ES-I3 (cell line): ENCODE results near the gene TWIST2.
A peak's percentile ranks its signal among the peaks of the same experiment; 100 is the strongest.

Source experiments
- H3K36me3 ChIP-seq: 2 replicates; pipeline ENCODE4 v1.6.1; 2013; ENCODE audit warnings: mild to moderate bottlenecking, low read length, control low read depth, moderate library complexity; ENCODE audit not compliant: insufficient read depth
- H3K4me1 ChIP-seq: 2 replicates; pipeline ENCODE4 v1.6.1; 2013; ENCODE audit warnings: mild to moderate bottlenecking, control low read depth, low read length; ENCODE audit not compliant: insufficient read depth
- H3K9ac ChIP-seq: 2 replicates; pipeline ENCODE4 v1.6.1; 2013; ENCODE audit warnings: low read depth, mild to moderate bottlenecking, low read length, moderate library complexity
- H3K9me3 ChIP-seq: 2 replicates; pipeline ENCODE4 v1.6.1; 2013; ENCODE audit warnings: mild to moderate bottlenecking, low read length, moderate library complexity; ENCODE audit not compliant: control insufficient read depth, insufficient read depth

Gene TWIST2

DNA sequence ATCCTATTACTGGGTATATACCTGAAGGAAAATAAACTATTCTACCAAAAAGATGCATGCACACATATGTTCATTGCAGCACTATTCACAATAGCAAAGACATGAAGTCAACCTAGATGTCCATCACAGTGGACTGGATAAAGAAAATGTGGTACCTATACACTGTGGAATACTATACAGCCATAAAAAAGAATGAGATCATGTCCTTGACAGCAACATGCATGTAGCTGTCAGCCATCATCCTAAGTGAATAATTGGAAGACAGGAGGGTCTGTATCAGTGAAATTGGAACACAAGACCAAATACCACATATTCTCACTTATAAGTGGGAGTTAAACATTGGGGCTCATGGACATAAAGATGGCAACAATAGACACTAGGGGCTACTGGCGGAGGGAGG lies 27.7 kb upstream of the TWIST2 start:
- Histone ChIP-seq H3K36me3 (no peaks in the 10 kb centered on the region), H3K9me3 (no peaks in the 10 kb centered on the region; the same call in 1 of the 2 replicates), H3K9ac (no peak overlapping the region), H3K4me1 (peaks cover 9% of the 10 kb centered on the region)

DNA sequence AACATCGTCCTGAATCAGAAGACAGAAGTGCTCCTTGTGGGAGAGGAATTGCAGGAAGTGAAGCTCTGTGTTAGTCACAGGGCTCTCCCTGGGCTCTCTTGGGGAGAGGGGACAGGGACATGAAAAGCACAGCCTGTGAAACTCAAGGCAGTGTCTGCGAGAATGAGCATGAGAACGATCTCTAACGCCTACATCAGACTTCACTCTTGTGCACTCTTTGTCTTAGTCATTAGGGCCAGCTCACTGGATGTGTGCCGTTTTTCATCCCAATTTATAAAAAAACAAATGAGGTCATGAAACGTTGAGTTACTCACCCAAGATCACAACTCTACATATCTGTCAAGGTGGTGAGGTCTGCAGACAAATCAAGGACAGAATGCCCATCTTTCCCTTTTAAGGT lies 27.0 kb upstream of the TWIST2 start:
- peaks cover 9% of the 10 kb centered on the region for H3K4me1 ChIP-seq
- H3K9me3 ChIP-seq = peaks cover 3% of the 10 kb centered on the region; the same call in 1 of the 2 replicates
- H3K36me3 ChIP-seq = no peaks in the 10 kb centered on the region
- H3K9ac ChIP-seq = no peak overlapping the region

DNA sequence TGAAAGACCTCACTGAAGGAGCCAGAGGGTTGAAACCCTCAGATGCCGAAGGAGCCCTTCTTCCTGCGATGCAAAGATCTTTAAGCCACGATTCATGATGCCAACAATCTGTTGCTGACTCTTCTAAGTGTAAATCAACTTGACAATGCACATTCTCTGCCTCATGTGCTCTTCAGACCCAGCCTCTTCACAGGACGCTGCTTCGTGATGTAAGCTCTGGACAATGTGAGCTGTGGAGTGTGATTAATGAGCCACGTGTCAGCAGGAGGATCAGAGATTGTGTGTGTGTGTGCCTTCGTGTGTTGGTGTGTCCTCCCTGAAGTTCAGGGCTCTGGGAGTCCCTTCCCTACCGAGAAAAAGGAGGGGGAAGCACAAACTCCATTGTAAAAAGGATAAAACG lies 26.5 kb upstream of the TWIST2 start:
- Histone ChIP-seq H3K4me1 (peaks cover 9% of the 10 kb centered on the region), H3K9ac (no peak overlapping the region), H3K36me3 (no peaks in the 10 kb centered on the region), H3K9me3 (peaks cover 3% of the 10 kb centered on the region; the same call in 1 of the 2 replicates)

DNA sequence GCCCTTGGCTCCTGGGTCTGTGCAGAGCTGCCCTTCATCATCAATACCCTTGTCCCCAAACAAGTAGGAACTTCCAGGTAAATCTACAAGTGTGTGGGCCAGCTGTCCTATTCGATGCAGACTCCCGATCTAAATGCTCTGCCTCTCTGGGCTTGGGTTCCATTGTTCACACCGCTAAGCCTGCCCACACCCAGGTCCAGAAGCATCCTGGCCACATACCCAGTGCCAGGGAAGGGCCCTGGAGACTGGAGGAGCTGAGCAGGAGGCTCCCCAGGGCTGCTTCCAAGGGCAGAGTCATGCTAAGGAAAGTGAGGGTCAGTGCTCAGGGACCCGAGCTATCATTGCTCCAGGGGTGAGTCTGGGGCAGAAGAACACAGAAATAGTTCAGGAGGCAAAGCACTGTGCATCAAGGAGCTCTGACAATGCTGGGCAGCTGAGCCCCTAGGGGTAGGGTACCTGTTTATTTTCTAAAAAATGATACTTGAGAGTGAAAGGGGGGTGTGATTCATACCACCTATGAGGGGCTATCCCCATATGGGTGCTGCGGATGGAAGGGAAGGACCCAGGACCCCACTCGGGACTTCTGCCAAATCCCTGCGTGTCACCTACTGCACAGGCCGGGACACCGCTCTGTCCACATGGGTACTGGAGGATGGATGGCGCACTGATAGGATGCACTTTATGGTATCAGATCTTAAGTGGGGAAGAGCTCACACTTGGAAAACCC lies 25.8 kb upstream of the TWIST2 start:
- Histone ChIP-seq H3K9me3 (peaks cover 3% of the 10 kb centered on the region; the same call in 1 of the 2 replicates), H3K4me1 (peaks cover 9% of the 10 kb centered on the region), H3K36me3 (no peaks in the 10 kb centered on the region), H3K9ac (no peak overlapping the region)

DNA sequence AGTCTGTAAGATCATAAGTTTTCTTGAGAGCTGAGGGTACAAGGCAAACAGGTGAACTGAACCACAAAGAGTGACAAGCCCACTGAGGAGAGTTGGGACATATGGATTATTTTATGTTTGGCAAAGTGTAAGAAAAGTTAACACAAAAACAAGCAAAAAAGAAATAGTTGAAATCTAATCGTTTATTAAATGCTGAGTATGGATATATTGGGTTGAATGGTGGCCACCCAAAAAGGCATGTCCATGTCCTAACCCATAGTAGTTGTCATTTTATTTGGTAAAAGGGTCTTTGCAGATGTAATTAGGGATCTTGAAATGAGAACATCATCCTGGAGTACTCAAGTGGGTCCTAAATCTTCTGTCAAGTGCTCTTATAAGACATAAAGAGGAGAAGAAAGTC lies 24.9 kb upstream of the TWIST2 start:
- Histone ChIP-seq H3K9me3 (peaks cover 3% of the 10 kb centered on the region; the same call in 1 of the 2 replicates), H3K36me3 (no peaks in the 10 kb centered on the region), H3K9ac (no peak overlapping the region), H3K4me1 (peaks cover under 1% of the 10 kb centered on the region; the same call in 1 of the 2 replicates)

DNA sequence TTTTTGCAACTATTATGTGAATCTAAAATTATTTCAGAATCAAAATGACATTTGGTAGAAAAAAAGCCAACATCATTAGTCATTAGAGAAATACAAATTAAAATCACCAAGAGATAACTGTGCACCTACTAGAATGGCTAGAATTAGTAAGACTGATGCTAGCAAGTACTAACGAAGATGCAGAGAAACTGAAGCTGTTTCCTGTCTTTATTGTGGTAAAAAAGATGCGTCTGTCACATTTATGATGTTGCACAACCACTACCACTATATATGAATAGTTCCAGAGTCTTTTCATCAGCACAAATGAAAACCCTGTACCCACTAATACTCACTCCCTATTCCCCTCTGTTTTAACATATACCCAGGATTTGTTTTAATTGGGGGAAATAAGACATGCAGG lies 16.7 kb upstream of the TWIST2 start:
- no peak overlapping the region for H3K9ac ChIP-seq
- no peaks in the 10 kb centered on the region for H3K4me1 ChIP-seq
- no peaks in the 10 kb centered on the region for H3K9me3 ChIP-seq
- no peaks in the 10 kb centered on the region for H3K36me3 ChIP-seq

DNA sequence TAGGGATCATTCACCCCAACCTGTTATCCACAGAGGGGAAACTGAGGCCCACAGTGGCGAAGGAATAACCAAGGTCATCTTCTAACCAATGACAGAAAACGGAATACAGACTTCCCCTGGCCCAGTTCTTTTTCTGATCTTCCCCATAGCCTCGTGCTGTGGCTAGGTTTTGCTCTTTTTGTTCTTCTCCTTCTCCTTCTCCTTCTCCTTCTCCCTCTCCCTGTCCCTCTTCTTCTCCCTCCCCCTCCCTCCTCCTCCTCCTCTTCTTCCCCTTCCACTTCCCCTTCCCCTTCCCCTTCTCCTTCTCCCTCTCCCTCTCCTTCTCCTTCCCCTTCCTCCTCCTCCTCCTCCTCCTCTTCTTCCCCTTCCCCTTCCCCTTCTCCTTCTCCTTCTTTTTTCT lies 12.9 kb upstream of the TWIST2 start:
- Histone ChIP-seq H3K36me3 (no peaks in the 10 kb centered on the region), H3K4me1 (no peaks in the 10 kb centered on the region), H3K9me3 (no peaks in the 10 kb centered on the region), H3K9ac (no peak overlapping the region)

DNA sequence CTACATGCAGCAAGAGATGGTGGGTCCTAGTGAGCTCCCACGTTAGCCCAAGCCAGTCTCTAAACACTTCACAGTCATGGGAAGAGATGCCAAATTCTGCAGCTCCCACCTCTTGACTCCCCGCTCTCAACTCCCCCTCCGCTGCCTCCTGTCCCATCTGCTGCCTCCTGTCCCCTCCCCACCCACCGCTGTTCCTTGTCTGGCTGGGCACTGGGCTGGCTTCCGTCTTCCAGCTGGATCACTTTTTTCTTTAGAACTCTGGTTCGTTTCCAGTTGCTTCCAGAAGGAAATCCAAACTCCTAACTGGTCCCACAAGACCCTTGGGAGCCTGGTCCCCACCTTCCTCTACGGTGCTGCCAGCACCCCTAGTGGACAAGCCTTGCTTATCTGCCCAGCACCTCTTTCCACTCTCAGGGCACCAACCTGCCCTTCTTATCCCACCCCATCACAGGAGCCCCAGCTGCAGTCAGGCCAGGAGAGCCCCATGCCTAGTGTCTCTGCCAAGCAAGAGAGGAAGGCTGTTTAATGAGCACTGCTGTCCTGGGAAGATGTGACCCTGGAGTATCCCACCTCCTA lies 12.1 kb upstream of the TWIST2 start:
- no peaks in the 10 kb centered on the region for H3K4me1 ChIP-seq
- no peaks in the 10 kb centered on the region for H3K9me3 ChIP-seq
- no peak overlapping the region for H3K9ac ChIP-seq
- no peaks in the 10 kb centered on the region for H3K36me3 ChIP-seq

DNA sequence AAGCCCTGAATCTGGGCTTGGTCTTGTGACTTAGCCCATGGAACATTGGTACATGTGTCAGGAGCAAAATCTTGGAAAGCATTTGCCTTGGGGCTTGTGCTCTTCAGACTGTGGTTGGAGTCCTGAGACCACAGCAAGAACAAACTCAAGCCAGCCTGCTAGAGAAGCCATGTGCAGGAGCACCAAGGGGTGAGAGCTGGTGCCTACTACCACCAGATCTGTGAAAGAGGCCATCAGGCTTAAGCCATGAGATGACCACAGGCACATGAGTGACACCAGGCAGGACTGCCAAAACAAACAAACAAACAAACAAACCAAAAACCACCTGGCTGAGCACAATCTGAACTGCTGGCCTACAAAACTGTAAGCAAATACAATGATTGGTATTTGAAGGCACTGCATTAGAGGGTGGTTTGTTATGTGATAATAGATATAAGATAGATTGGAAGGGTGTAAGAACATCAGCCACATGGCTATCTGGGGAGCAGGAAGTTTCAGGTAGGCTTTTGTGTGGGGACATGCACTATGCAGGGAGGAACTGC lies 9.0 kb upstream of the TWIST2 start:
- Histone ChIP-seq H3K9me3 (no peaks in the 10 kb centered on the region), H3K4me1 (no peaks in the 10 kb centered on the region), H3K36me3 (no peaks in the 10 kb centered on the region), H3K9ac (no peak overlapping the region)

DNA sequence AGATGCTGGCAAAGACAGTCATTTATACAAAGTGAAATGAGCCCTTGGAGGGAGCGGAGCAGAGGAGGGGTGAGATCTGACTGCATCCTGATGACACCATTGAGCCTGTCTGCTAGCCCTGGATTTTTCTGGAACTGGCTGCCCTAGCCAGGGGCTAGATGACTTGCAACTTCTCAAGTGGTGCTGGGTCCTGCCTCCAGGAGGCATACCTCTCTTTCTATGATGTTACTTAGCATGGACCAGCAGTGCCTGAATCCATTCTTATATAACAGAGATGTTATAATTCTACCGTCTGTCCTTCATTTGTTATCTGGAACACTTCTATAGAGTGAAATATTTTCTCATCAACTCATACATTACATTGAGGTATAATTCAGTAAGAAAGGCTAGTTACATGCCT lies 8.5 kb upstream of the TWIST2 start:
- H3K9ac ChIP-seq = no peak overlapping the region
- no peaks in the 10 kb centered on the region for H3K36me3 ChIP-seq
- no peaks in the 10 kb centered on the region for H3K9me3 ChIP-seq
- H3K4me1 ChIP-seq = no peaks in the 10 kb centered on the region

DNA sequence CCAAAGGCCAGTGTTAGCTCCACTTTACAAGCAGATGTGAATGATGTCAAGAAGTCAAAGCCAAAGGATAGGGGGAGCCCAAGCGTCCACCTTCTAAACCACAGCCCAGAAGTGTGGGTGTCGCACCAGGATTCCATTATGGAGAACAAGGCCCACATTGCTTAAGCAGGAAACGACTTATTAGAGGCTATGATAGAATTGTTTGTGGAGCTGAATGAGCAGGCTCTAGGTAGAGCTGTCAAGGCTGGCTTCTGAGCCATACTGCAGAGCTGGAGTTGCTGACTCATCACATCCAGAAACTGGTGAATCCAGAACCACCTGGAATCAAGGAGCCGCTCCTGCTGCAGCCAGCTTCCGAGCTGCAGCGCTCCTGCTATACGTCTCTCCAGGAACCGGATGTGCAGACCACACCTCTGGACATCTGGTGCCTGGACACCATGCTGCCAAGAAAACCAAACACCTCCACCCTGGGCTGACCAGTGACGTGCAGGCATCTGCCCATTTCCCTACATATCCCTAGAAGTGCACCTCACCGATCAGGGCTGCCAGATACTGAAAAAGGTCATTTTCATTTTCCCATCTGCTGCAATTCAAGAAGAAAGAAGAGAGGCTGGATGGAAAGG lies 6.2 kb upstream of the TWIST2 start:
- H3K36me3 ChIP-seq = no peaks in the 10 kb centered on the region
- no peaks in the 10 kb centered on the region for H3K4me1 ChIP-seq
- no peak overlapping the region for H3K9ac ChIP-seq
- no peaks in the 10 kb centered on the region for H3K9me3 ChIP-seq

DNA sequence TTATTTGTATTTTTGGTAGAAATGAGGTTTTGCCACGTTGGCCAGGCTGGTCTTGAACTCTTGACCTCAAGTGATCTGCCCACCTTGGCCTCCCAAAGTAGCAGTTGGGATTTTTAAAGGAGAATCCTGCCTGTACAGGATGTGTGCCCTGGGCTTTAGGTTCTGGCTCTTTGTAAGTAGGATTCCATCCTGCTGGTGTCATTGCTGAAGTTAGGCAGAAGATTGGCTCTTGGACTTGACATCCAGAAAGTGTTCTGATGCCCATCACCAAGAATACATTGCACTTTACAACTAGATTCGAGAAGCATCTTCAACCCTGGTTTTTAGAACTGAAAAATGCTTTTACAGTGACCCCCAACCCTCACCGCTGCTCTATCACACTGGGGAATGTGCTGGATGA lies 4.4 kb upstream of the TWIST2 start:
- no peaks in the 10 kb centered on the region for H3K36me3 ChIP-seq
- no peak overlapping the region for H3K9ac ChIP-seq
- H3K4me1 ChIP-seq = no peaks in the 10 kb centered on the region
- no peaks in the 10 kb centered on the region for H3K9me3 ChIP-seq

DNA sequence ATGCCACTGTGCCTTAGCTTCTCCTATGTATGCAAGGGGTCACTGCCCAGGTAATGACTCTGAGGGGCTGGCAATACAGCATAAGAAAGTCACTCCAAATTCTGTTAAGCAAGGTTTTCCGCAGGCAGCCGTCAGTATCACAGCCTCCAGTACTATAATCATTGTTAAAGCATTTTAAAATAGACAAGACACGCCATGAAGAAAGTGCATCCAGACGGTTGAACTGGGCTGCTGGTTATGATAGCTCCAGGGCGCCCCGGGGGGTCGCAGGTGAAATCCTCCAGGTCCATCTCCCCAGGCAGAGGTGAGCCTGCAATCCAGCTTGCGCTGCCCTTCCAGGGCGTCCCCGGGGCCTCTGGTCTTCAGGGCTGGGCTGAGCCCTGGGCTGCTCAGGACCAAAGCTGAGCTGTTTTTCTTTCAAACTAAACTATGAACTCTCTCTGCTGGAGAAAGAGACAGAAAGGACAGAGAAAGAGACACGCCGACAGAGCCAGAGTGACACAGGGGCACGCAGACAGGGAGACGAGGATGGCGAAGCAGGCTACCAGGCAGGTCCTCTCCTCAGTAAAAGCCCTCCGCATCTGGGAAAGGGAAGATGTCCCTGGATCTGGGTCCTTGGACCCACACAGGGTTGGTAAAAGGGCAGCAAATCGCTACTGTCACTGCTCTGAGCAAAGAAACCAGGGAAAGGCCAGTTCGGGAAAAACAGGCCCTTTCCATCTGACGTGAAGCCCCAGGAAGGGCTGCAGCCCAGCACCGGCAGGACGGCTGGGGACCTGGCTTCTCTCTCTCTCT lies 2.1 kb upstream of the TWIST2 start:
- Histone ChIP-seq H3K9me3 (no peaks in the 10 kb centered on the region), H3K36me3 (no peaks in the 10 kb centered on the region), H3K9ac (peak overlapping the region; percentile 45; the same call in 1 of the 2 replicates), H3K4me1 (0 out of 2 replicates have a peak, but pooled peaks cover 4% of the 10 kb centered on the region)

DNA sequence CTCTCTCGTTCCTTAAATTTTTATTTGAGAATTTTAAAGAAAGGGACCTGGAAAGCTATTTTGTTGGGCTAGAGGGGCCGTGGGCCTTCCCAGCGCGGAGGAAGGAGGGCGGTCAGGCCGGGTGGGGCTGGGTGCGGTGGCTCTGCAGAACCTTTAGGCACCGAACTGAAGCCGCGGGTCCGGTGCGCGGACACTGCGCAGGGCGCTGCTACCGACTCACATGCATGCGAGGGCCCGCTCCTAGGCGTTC lies 1.6 kb upstream of the TWIST2 start:
- Histone ChIP-seq H3K36me3 (no peaks in the 10 kb centered on the region), H3K9me3 (no peaks in the 10 kb centered on the region), H3K4me1 (0 out of 2 replicates have a peak, but pooled peaks cover 4% of the 10 kb centered on the region), H3K9ac (peak overlapping the region; percentile 45; the same call in 1 of the 2 replicates)
